ENCODE measurements around the gene INSR.
A peak's percentile ranks its signal among the peaks of the same experiment; 100 is the strongest.
"Not testable (repeated sequence)": the region's sequence is repeated elsewhere in the genome, so short reads cannot be mapped to it uniquely, and the experiment has no call there.

INSR gene

GRCh38 chr19:7293762-7294557 is at the start of gene INSR:
Gene INSR, minus strand, starts transcription at chr19:7294414. Its CDS starts 523 bp downstream, at chr19:7293891.
- DNase-seq: peak; percentile 78

GRCh38 chr19:7342143-7342542 is 47.9 kb upstream of the INSR start:
- no peak for DNase-seq

- DNase-seq: no peak
These were observed 47.0 kb upstream of the INSR start for GRCh38 chr19:7340959-7341837.

GRCh38 chr19:7337380-7338194 is 43.4 kb upstream of the INSR start:
- no peak for DNase-seq

GRCh38 chr19:7336321-7336973 is 42.2 kb upstream of the INSR start:
- no peak for DNase-seq

GRCh38 chr19:7333198-7334118 is 39.2 kb upstream of the INSR start:
- DNase-seq: no peak

- no peak for DNase-seq
These were observed 37.2 kb upstream of the INSR start for GRCh38 chr19:7331446-7331845.

- DNase-seq: no peak
These were observed 34.4 kb upstream of the INSR start for GRCh38 chr19:7328647-7329046.

- DNase-seq: no peak
These were observed 33.6 kb upstream of the INSR start for GRCh38 chr19:7327802-7328201.

GRCh38 chr19:7326105-7326877 is 32.1 kb upstream of the INSR start:
- no peak for DNase-seq

GRCh38 chr19:7318176-7318575 is 24.0 kb upstream of the INSR start:
- DNase-seq: no peak

GRCh38 chr19:7312816-7313215 is 18.6 kb upstream of the INSR start:
- DNase-seq: no peak

GRCh38 chr19:7311911-7312310 is 17.7 kb upstream of the INSR start:
- no peak for DNase-seq

- DNase-seq: not testable (repeated sequence)
These were observed 14.1 kb upstream of the INSR start for GRCh38 chr19:7308327-7308726.

GRCh38 chr19:7307590-7308218 is 13.5 kb upstream of the INSR start:
- DNase-seq: no peak

GRCh38 chr19:7304200-7304599 is 10.0 kb upstream of the INSR start:
- no peak for DNase-seq

GRCh38 chr19:7303470-7303869 is 9.3 kb upstream of the INSR start:
- no peak for DNase-seq

- DNase-seq: no peak
These were observed 7.3 kb upstream of the INSR start for GRCh38 chr19:7301525-7301924.

- no peak for DNase-seq
These were observed 3.5 kb upstream of the INSR start for GRCh38 chr19:7297742-7298141.

- DNase-seq: no peak
These were observed 1.8 kb upstream of the INSR start for GRCh38 chr19:7295912-7296536.

All from NCI-H510A (cell line).